C4-2B (cell line): Measurements from ENCODE around the gene SND1.

Experiments used
- CTCF ChIP-seq: fragments of 450-650 bp; conservative IDR thresholded peaks from 2 replicates; pipeline ENCODE4 v1.5.1; 2017; ENCODE audit warnings: mild to moderate bottlenecking
- ZFX ChIP-seq: fragments of 450-650 bp; IDR thresholded peaks from 2 replicates; pipeline ENCODE4 v1.6.1; 2017

DNA sequence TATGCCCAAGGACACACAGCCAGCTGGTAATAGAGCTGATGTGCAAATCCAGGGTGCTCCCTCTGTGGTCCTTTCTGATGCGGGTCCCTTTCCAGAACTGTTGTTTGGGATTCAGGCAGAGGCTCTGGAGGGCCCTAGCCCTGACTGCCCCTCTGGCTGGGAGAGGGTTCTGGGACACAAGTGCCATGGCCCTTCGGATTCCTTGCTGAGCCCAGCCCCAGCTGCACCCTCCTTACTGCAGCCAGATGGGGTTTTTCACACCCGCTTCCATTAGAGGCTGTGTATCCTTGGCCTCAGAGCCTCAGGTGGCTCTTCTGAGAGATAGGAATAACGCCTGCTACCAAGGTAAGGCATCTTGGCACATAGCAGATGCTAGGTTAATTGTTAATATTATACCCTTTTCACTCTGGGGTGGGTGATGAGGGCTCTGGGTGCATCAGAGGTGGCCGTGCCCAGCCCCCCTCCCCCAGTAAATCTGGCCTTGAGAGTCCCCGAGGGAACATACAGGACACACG is 469.0 kb downstream of the SND1 start:
- TF ChIP-seq CTCF (no peak), ZFX (no peak)
